KMS-11 (cell line): ENCODE results near the gene CTSF.
A peak's percentile ranks its signal among the peaks of the same experiment; 100 is the strongest.
"Not testable (repeated sequence)": the region's sequence is repeated elsewhere in the genome, so short reads cannot be mapped to it uniquely, and the experiment has no call there.

ENCODE experiments used
- H2AFZ ChIP-seq: fragments of 200-600 bp; sonication (generic); 2 replicates; pipeline ENCODE4 v1.6.1; 2016; ENCODE audit warnings: antibody characterized with exemption, mixed run types, low read depth
- H3K27ac ChIP-seq: fragments of 200-600 bp; sonication (generic); 2 replicates; pipeline ENCODE4 v1.6.1; 2016; ENCODE audit warnings: mild to moderate bottlenecking, mixed run types
- H3K27me3 ChIP-seq: fragments of 200-600 bp; sonication (generic); 2 replicates; pipeline ENCODE4 v1.6.1; 2017; ENCODE audit warnings: mild to moderate bottlenecking, low read depth, mixed run types, moderate library complexity; ENCODE audit not compliant: insufficient read depth
- H3K36me3 ChIP-seq: fragments of 200-600 bp; sonication (generic); 2 replicates; pipeline ENCODE4 v1.6.1; 2017; ENCODE audit warnings: mild to moderate bottlenecking, mixed run types; ENCODE audit not compliant: insufficient read depth
- H3K4me1 ChIP-seq: fragments of 200-600 bp; sonication (generic); 2 replicates; pipeline ENCODE4 v1.6.1; 2016; ENCODE audit warnings: mild to moderate bottlenecking, low read depth, mixed run types; ENCODE audit not compliant: poor library complexity, severe bottlenecking
- H3K4me2 ChIP-seq: fragments of 200-600 bp; sonication (generic); 2 replicates; pipeline ENCODE4 v1.7.0; 2016; ENCODE audit warnings: mild to moderate bottlenecking, mixed run types
- H3K4me3 ChIP-seq: fragments of 200-600 bp; sonication (generic); IDR thresholded peaks from 2 replicates; pipeline ENCODE4 v1.6.1; 2017; ENCODE audit warnings: low read depth, low read length, mixed read lengths; ENCODE audit not compliant: insufficient read depth
- H3K79me2 ChIP-seq: fragments of 200-600 bp; sonication (generic); 2 replicates; pipeline ENCODE4 v1.6.1; 2016; ENCODE audit warnings: low read depth, mixed run types; ENCODE audit not compliant: insufficient read depth
- H3K9ac ChIP-seq: fragments of 200-600 bp; sonication (generic); 2 replicates; pipeline ENCODE4 v1.6.1; 2016; ENCODE audit warnings: mild to moderate bottlenecking, mixed run types
- H4K20me1 ChIP-seq: fragments of 200-600 bp; sonication (generic); 2 replicates; pipeline ENCODE4 v1.6.1; 2016; ENCODE audit warnings: mild to moderate bottlenecking, mixed run types; ENCODE audit not compliant: insufficient read depth
- CTCF ChIP-seq: fragments of 200-600 bp; sonication (generic); conservative IDR thresholded peaks from 2 replicates; pipeline ENCODE4 v1.6.1; 2017; ENCODE audit warnings: low read depth, mild to moderate bottlenecking, antibody characterized with exemption, low read length, moderate library complexity, mixed read lengths

CTSF gene

GRCh38 chr11:66592457-66593302 is 24.3 kb upstream of the CTSF start, which contains the start of the genes CCDC87 and CCS:
Gene CCDC87, minus strand, starts transcription at chr11:66593063. Its CDS starts 48 bp downstream, at chr11:66593015.
Gene CCS, plus strand, starts transcription at chr11:66593185. Its CDS starts 77 bp downstream, at chr11:66593262.
- H3K27me3 ChIP-seq, result no peaks in the 10 kb centered on the region; the same call in 1 of the 2 replicates
- H3K79me2 ChIP-seq, result peaks cover 8% of the 10 kb centered on the region; the same call in 1 of the 2 replicates
- TF ChIP-seq CTCF, result peak; percentile 57
- peak within 1 kb of the TSS; percentile 55 for H3K4me3 ChIP-seq
- H3K9ac ChIP-seq, result peak within 1 kb of the TSS; percentile 59; the same call in 1 of the 2 replicates
- peak within 1 kb of the TSS; percentile 90 for H2AFZ ChIP-seq
- no peaks in the 10 kb centered on the region for H4K20me1 ChIP-seq
- H3K4me2 ChIP-seq, result peak within 1 kb of the TSS; percentile 79
- H3K4me1 ChIP-seq, result peaks cover 5% of the 10 kb centered on the region
- no peaks in the 10 kb centered on the region for H3K36me3 ChIP-seq
- peak within 1 kb of the TSS; percentile 37; the same call in 1 of the 2 replicates for H3K27ac ChIP-seq

DNA sequence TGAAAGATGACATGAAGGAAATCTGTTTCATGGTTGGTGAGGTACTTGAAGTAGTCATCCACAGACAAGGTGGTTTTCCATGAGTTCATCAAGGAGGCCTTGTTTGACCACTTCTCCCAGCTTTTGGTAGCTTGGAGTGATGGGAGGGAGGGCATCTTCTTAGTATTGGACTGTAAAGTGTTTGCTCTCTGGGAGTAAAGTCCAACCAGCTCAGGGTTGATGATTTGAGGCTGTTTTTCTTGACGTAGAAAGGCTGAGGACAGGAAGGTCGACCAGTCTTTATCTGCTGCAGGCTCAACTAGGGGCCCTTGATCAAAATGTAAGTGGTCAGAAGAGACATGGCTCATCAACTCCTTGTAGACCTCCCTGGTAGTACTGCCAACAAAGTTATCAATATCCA is 22.8 kb upstream of the CTSF start:
- TF ChIP-seq CTCF, result no peak
- Histone ChIP-seq H3K4me2 (no peak overlapping the region), H3K36me3 (no peaks in the 10 kb centered on the region), H3K9ac (no peak overlapping the region), H3K4me3 (no peak overlapping the region), H2AFZ (no peak overlapping the region), H3K27me3 (no peaks in the 10 kb centered on the region; the same call in 1 of the 2 replicates), H3K4me1 (peaks cover 5% of the 10 kb centered on the region), H4K20me1 (no peaks in the 10 kb centered on the region), H3K27ac (no peak overlapping the region), H3K79me2 (peaks cover 8% of the 10 kb centered on the region; the same call in 1 of the 2 replicates)

- Histone ChIP-seq H2AFZ (no peak overlapping the region), H3K4me3 (no peak overlapping the region), H3K27me3 (no peaks in the 10 kb centered on the region; the same call in 1 of the 2 replicates), H3K4me1 (peaks cover 5% of the 10 kb centered on the region), H4K20me1 (no peaks in the 10 kb centered on the region), H3K79me2 (peaks cover 8% of the 10 kb centered on the region; the same call in 1 of the 2 replicates), H3K36me3 (no peaks in the 10 kb centered on the region), H3K9ac (no peak overlapping the region), H3K27ac (no peak overlapping the region), H3K4me2 (no peak overlapping the region)
- no peak for TF ChIP-seq CTCF
These were observed 21.7 kb upstream of the CTSF start for GRCh38 chr11:66589996-66590675.

DNA sequence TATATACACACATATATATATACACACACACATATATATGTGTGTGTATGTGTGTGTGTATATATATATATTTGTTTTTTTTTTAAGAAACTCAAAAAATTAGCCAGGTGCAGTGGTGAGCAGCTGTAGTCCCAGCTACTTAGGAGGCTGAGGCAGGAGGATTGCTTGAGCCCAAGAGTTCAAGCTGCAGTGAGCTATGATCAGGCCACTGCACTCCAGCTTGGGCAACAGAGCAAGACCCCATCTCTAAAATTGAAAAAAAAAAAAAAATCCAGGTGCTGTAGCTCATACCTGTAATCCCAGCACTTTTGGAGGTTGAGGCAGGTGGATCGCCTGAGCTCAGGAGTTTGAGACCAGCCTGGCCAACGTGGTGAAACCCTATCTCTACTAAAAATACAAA is 20.9 kb upstream of the CTSF start:
- not testable (repeated sequence) for H3K27me3 ChIP-seq, H3K9ac ChIP-seq, H3K4me3 ChIP-seq, H4K20me1 ChIP-seq, H3K4me2 ChIP-seq, H3K27ac ChIP-seq, H3K79me2 ChIP-seq, H3K36me3 ChIP-seq, H3K4me1 ChIP-seq, H2AFZ ChIP-seq
